Breast epithelium (tissue), 4 donors: ENCODE results near the gene CCDC157. TPM values are rescaled to one million over a fixed set of nuclear protein-coding genes. Genes with fewer than 3 reads are reported as not detected.

Source experiments
- DNase-seq, 2 donors: peaks; one replicate each; pipeline ENCODE4 v3.0.0-alpha.2; 2019; ENCODE audit warnings: low spot score in 2 of 2
- H3K27ac ChIP-seq, 2 donors: fragments of 200-600 bp; sonication (generic) in 1 of 2; one replicate each; pipeline ENCODE4 v1.5.1; 2016 to 2019; ENCODE audit warnings: mild to moderate bottlenecking in 1 of 2
- H3K27me3 ChIP-seq, 2 donors: fragments of 200-600 bp; sonication (generic) in 1 of 2; one replicate each; pipeline versions ENCODE4 v1.5.1 to v1.6.0; 2017 to 2019; ENCODE audit warnings: control low read depth in 1 of 2, mild to moderate bottlenecking in 1 of 2
- H3K36me3 ChIP-seq: fragments of 200-600 bp; one replicate; pipeline ENCODE4 v1.5.1; 2019
- H3K4me1 ChIP-seq, 2 donors: fragments of 200-600 bp; sonication (generic); one replicate each; pipeline ENCODE4 v1.5.1; 2016 to 2019; ENCODE audit warnings: control low read depth in 1 of 2
- H3K4me3 ChIP-seq, 3 donors: fragments of 200-600 bp; sonication (generic); 1 replicate in 2 of 3; 2 replicates in 1 of 3; pipeline ENCODE4 v1.5.1; 2016 to 2019; ENCODE audit warnings: mild to moderate bottlenecking in 3 of 3, moderate library complexity in 2 of 3
- H3K9me3 ChIP-seq, 2 donors: fragments of 200-600 bp; sonication (generic) in 1 of 2; one replicate each; pipeline ENCODE4 v1.5.1; 2016 to 2019; ENCODE audit warnings: control low read depth in 1 of 2
- POLR2A ChIP-seq: fragments of 450-650 bp; IDR thresholded peaks from one replicate; pipeline ENCODE4 v1.6.1; 2016; ENCODE audit warnings: antibody characterized with exemption, mild to moderate bottlenecking, moderate library complexity
- POLR2AphosphoS5 ChIP-seq, 3 donors: sonication (generic); formaldehyde crosslinking; IDR thresholded peaks; one replicate each; pipeline ENCODE4 v1.6.1; 2017; ENCODE audit warnings: antibody characterized with exemption in 3 of 3
- intact Hi-C: fragments of 100-400 bp; cut with DNase I; formaldehyde crosslinking; loops from one replicate; pipeline ENCODE4 v1.15.1; 2023; ENCODE audit warnings: low total_unique reads
- total RNA-seq, 3 donors: library from RNA; depleted of rRNA; stranded (reverse); fragments of >200 nt; gene quantifications; one replicate each; pipeline ENCODE4 v1.1.0, GENCODE V29; 2016
- TF ChIP-seq, protein P1 (sequence below), 3 donors: fragments of 450-650 bp; IDR thresholded peaks; one replicate each; pipeline ENCODE4 v1.5.1; 2016 to 2017; ENCODE audit warnings: antibody characterized with exemption in 3 of 3, mild to moderate bottlenecking in 3 of 3, moderate library complexity in 3 of 3

The CCDC157 gene
- total RNA-seq, 3 donors from 2014 or later = 2.6 to 7.5 (median 6.6) TPM

DNA sequence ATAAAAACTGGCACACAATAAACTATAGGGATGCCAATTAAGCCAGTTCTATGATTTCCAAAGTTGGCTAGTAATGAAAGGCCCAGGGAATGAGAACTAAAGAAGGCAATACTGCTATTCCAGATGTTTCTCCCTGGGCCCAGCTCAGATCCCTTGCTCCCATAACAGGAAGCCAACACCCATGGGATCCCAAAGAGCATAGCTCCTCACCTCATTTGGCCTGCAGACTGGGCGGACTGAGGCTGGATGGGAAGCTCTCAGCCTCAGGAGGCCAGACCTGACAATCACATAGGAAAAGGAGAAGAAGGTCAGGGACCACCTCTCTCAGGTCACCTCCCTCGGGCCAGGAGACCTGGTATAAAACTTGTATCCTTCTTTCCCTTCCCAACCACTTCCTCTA is 35.3 kb upstream of the CCDC157 start:
- intact Hi-C loops = loop anchor here (1.0 kb wide), 1 partner anchor 32 kb away; the partner anchor contains the start of gene CASTOR1
- Histone ChIP-seq H3K4me3 (no peak overlapping the region), H3K4me1 (peaks cover 6 to 23% of the 10 kb centered on the region in 2 donors), H3K36me3 (no peaks in the 10 kb centered on the region), H3K27ac (peak overlapping the region; percentile 6 to 45), H3K27me3 (no peaks in the 10 kb centered on the region), H3K9me3 (no peaks in the 10 kb centered on the region)
- no peak for DNase-seq
- TF ChIP-seq, protein P1, sequence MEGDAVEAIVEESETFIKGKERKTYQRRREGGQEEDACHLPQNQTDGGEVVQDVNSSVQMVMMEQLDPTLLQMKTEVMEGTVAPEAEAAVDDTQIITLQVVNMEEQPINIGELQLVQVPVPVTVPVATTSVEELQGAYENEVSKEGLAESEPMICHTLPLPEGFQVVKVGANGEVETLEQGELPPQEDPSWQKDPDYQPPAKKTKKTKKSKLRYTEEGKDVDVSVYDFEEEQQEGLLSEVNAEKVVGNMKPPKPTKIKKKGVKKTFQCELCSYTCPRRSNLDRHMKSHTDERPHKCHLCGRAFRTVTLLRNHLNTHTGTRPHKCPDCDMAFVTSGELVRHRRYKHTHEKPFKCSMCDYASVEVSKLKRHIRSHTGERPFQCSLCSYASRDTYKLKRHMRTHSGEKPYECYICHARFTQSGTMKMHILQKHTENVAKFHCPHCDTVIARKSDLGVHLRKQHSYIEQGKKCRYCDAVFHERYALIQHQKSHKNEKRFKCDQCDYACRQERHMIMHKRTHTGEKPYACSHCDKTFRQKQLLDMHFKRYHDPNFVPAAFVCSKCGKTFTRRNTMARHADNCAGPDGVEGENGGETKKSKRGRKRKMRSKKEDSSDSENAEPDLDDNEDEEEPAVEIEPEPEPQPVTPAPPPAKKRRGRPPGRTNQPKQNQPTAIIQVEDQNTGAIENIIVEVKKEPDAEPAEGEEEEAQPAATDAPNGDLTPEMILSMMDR (IDR thresholded peaks at IDR 0.05) = no peak
- no peak for TF ChIP-seq POLR2AphosphoS5 (IDR thresholded peaks at IDR 0.05)
- TF ChIP-seq POLR2A = no peak

DNA sequence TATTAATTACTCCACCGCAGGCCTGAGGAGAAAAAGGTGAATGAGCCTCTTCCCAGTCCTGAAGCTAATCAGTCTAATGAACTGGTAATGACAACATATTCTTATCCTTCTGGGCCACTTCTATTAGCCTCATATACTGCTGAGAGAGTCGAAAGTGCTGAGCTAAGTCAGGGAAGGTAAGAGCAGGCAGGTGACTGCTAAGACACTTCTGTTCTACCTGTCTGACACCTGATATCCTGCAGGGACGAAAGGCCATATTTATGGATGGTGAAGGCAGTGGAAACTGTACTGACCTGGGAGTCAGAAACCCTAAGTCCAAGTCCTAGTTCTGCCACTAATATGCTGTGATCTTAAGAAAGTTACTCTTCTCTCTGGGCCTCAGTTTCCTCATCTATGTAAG is 33.6 kb upstream of the CCDC157 start:
- Histone ChIP-seq H3K36me3 (no peaks in the 10 kb centered on the region), H3K4me3 (no peak overlapping the region), H3K27ac (no peak overlapping the region), H3K4me1 (peaks cover 6 to 23% of the 10 kb centered on the region in 2 donors), H3K27me3 (no peaks in the 10 kb centered on the region), H3K9me3 (no peaks in the 10 kb centered on the region)
- no peak for TF ChIP-seq POLR2AphosphoS5 (IDR thresholded peaks at IDR 0.05)
- TF ChIP-seq, protein P1 (IDR thresholded peaks at IDR 0.05) = no peak
- TF ChIP-seq POLR2A = no peak
- intact Hi-C loops = no loop called here
- no peak for DNase-seq

DNA sequence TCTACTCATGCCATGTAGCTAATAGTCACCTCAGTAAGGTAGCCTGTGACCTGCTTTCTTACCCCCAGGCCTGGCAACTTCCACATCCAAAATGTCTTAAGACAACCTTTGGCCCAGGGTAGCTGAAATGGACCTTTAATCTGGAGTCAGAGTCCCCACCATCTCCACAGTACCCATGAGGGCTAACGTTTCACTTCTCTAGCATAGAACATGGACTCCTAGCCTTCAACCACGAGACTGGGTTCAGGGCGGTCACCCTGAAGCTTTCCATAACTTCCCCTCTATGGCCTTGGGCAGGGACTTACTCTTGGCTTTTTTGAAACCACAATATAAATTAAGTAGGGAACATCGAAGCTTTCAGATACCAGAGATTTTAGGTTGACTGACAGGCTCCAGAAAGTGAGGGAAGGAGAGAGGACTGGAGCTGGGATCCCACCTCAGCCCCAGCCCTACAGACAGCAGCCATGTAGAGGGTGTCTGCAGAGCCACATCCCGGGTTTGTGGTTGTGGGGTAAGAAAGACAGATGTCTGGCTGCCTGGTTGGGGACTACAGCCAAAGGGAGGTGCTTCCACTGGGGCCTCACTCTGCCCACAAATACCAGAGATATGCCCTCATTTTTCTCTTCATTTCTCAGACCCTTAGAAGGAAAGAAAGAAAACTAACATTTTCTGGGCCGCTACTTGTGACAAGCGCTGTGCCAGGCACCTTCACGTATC is 32.6 kb upstream of the CCDC157 start:
- intact Hi-C loops = no loop called here
- H3K4me1 ChIP-seq = peaks cover 6 to 21% of the 10 kb centered on the region in 2 donors

DNA sequence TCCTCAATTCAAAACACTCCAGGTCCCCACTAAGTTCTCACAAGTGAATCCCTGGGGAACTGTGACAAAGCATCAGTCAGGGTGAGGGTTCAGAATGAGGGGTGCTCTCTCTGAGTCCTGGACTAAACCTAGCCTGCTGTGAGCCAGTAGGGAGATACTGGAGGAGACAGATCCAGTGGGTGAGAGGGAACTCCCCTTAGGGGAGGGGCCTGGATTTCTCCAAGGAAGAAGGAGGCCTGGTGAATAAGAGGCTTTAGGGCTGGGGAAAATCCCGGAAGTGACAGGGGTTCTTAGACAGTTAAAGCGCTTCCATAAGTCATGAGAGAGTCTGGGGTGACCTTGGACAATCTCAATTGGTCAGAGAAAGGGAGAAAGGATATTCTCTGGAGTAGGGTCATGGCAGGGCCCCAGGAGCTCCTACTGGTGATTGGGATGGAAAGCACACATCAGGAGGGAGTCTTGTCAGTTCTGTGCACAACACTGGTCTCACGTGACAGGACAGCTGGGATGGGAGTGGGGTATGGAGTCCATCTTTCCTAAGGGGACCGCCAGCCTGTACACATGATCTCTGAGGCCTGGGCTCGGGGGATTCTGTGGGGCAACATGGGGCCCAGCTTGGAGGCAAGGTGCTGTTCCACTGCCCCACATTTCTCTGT is 31.6 kb upstream of the CCDC157 start:
- intact Hi-C loops = no loop called here
- peak overlapping the region; percentile 93 to 95 for H3K27ac ChIP-seq
- no peaks in the 10 kb centered on the region for H3K27me3 ChIP-seq
- no peaks in the 10 kb centered on the region for H3K36me3 ChIP-seq
- H3K4me3 ChIP-seq = peak overlapping the region; percentile 97 to 99 (median 97)
- TF ChIP-seq, protein P1 (IDR thresholded peaks at IDR 0.05) = no peak
- TF ChIP-seq POLR2A (no peak), POLR2AphosphoS5 (IDR thresholded peaks at IDR 0.05) (no peak)
- H3K4me1 ChIP-seq = peaks cover 6 to 21% of the 10 kb centered on the region in 2 donors
- DNase-seq = peak in 1 of 2 donors; percentile 74
- H3K9me3 ChIP-seq = no peaks in the 10 kb centered on the region

More for the DNA sequence above, 32.6 kb upstream of the CCDC157 start:
- Histone ChIP-seq H3K27me3 (no peaks in the 10 kb centered on the region), H3K4me3 (peak overlapping the region in 2 of 3 donors; percentile 97 to 99), H3K27ac (peak overlapping the region; percentile 6 to 93), H3K36me3 (no peaks in the 10 kb centered on the region), H3K9me3 (no peaks in the 10 kb centered on the region)
- TF ChIP-seq POLR2A = no peak
- TF ChIP-seq POLR2AphosphoS5 (IDR thresholded peaks at IDR 0.05) = no peak
- TF ChIP-seq, protein P1 (IDR thresholded peaks at IDR 0.05) = no peak
- no peak for DNase-seq

DNA sequence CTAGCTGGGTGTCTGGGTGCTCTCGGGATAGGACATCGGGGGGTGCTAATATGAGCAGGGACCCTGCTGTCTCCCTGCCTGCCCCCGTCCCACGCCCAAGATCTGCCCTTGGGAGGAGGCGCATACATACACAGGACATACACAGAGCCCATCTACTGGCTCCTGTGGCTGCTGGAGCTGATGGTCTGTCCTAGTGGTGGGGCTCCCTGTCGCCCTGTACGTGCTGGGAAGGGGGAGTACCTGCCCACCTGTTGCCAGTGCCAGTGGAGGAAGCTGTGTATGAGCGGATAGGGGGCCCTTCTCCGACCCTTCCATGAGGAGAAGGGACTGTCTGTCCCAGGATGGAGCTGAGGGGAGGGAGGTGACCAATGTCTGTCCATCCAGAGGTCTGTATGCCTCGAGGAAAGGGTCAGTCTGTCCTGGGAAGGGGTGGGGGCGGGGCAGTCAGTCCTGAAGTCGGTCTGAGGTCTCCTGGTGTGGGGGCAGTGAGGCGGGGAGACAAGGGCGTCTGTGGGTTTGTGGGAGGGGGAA is 31.0 kb upstream of the CCDC157 start:
- intact Hi-C loops = no loop called here
- no peaks in the 10 kb centered on the region for H3K36me3 ChIP-seq
- H3K27ac ChIP-seq = peak overlapping the region; percentile 93 to 95
- H3K4me1 ChIP-seq = peaks cover 6 to 25% of the 10 kb centered on the region in 2 donors
- H3K27me3 ChIP-seq = no peaks in the 10 kb centered on the region
- peak overlapping the region; percentile 97 to 99 (median 97) for H3K4me3 ChIP-seq
- H3K9me3 ChIP-seq = no peaks in the 10 kb centered on the region
- TF ChIP-seq POLR2AphosphoS5 (IDR thresholded peaks at IDR 0.05) (no peak), POLR2A (no peak)
- TF ChIP-seq, protein P1 (IDR thresholded peaks at IDR 0.05) = no peak
- DNase-seq = no peak
